G401.6 (cell line): ENCODE measurements around the gene HSPG2.
"Not testable (repeated sequence)": the region's sequence is repeated elsewhere in the genome, so short reads cannot be mapped to it uniquely, and the experiment has no call there.

Experiments
- FAIRE-seq: peaks from 2 replicates; lab custom pipeline; 2012; peaks lifted over from hg19 to GRCh38; lab: Jason Lieb, UNC

The HSPG2 gene

GRCh38 chr1:21912038-21912758 lies 24.9 kb downstream of the HSPG2 start:
- FAIRE-seq = no peak

GRCh38 chr1:21911205-21912001 lies 25.7 kb downstream of the HSPG2 start:
- FAIRE-seq = no peak

- FAIRE-seq = no peak
Measured at GRCh38 chr1:21910558-21911204, 26.4 kb downstream of the HSPG2 start.

GRCh38 chr1:21909787-21910503 lies 27.2 kb downstream of the HSPG2 start:
- no peak for FAIRE-seq

GRCh38 chr1:21909286-21909759 lies 27.8 kb downstream of the HSPG2 start:
- FAIRE-seq = no peak

- FAIRE-seq = not testable (repeated sequence)
Measured at GRCh38 chr1:21907737-21908534, 29.2 kb downstream of the HSPG2 start.

- no peak for FAIRE-seq
Measured at GRCh38 chr1:21907079-21907418, 30.1 kb downstream of the HSPG2 start.

GRCh38 chr1:21906173-21907078 lies 30.7 kb downstream of the HSPG2 start:
- FAIRE-seq = no peak

GRCh38 chr1:21904704-21905520 lies 32.2 kb downstream of the HSPG2 start:
- FAIRE-seq = no peak

- FAIRE-seq = no peak
Measured at GRCh38 chr1:21904454-21904703, 32.7 kb downstream of the HSPG2 start.

- no peak for FAIRE-seq
Measured at GRCh38 chr1:21903638-21904453, 33.3 kb downstream of the HSPG2 start.

- FAIRE-seq = no peak
Measured at GRCh38 chr1:21902026-21903012, 34.8 kb downstream of the HSPG2 start.

- peak; percentile 11 for FAIRE-seq
Measured at GRCh38 chr1:21901473-21901847, 35.6 kb downstream of the HSPG2 start.

GRCh38 chr1:21900766-21901472 lies 36.2 kb downstream of the HSPG2 start:
- no peak for FAIRE-seq

GRCh38 chr1:21899987-21900386 lies 37.1 kb downstream of the HSPG2 start:
- no peak for FAIRE-seq

GRCh38 chr1:21899267-21899810 lies 37.8 kb downstream of the HSPG2 start:
- FAIRE-seq = no peak
